ENCODE results near the gene RAB1A.
"Not testable (repeated sequence)": the region's sequence is repeated elsewhere in the genome, so short reads cannot be mapped to it uniquely, and the experiment has no call there.

RAB1A gene

GRCh38 chr2:65134158-65134557, 4.3 kb upstream of the RAB1A start:
- no peak for DNase-seq

- no peak for DNase-seq
Observed at GRCh38 chr2:65133626-65134025, 3.7 kb upstream of the RAB1A start.

- not testable (repeated sequence) for DNase-seq
Observed at GRCh38 chr2:65132930-65133329, 3.0 kb upstream of the RAB1A start.

- DNase-seq, result no peak
Observed at GRCh38 chr2:65130664-65131175, 814 bp upstream of the RAB1A start.

- DNase-seq, result no peak
Observed at GRCh38 chr2:65129286-65129825, 550 bp downstream of the RAB1A start.

- no peak for DNase-seq
Observed at GRCh38 chr2:65128297-65129190, 1.4 kb downstream of the RAB1A start.

GRCh38 chr2:65125457-65125856, 4.4 kb downstream of the RAB1A start:
- DNase-seq, result not testable (repeated sequence)

- DNase-seq, result no peak
Observed at GRCh38 chr2:65122313-65122712, 7.6 kb downstream of the RAB1A start.

GRCh38 chr2:65120990-65121693, 8.8 kb downstream of the RAB1A start:
- DNase-seq, result no peak

GRCh38 chr2:65116645-65117044, 13.3 kb downstream of the RAB1A start:
- no peak for DNase-seq

- DNase-seq, result no peak
Observed at GRCh38 chr2:65114921-65115320, 15.0 kb downstream of the RAB1A start.

GRCh38 chr2:65113816-65114215, 16.1 kb downstream of the RAB1A start:
- no peak for DNase-seq

- DNase-seq, result no peak
Observed at GRCh38 chr2:65113229-65113628, 16.7 kb downstream of the RAB1A start.

GRCh38 chr2:65112633-65113032, 17.3 kb downstream of the RAB1A start:
- no peak for DNase-seq

GRCh38 chr2:65108780-65109179, 21.1 kb downstream of the RAB1A start:
- no peak for DNase-seq

GRCh38 chr2:65107530-65107929, 22.4 kb downstream of the RAB1A start:
- DNase-seq, result no peak

GRCh38 chr2:65103013-65103715, 26.7 kb downstream of the RAB1A start:
- no peak for DNase-seq

GRCh38 chr2:65101071-65101470, 28.8 kb downstream of the RAB1A start:
- no peak for DNase-seq

GRCh38 chr2:65098741-65099140, 31.2 kb downstream of the RAB1A start:
- DNase-seq, result no peak

GRCh38 chr2:65097844-65098243, 32.1 kb downstream of the RAB1A start:
- no peak for DNase-seq

- DNase-seq, result no peak
Observed at GRCh38 chr2:65096948-65097347, 33.0 kb downstream of the RAB1A start.

GRCh38 chr2:65093211-65093610, 36.7 kb downstream of the RAB1A start:
- DNase-seq, result no peak

GRCh38 chr2:65092791-65093190, 37.1 kb downstream of the RAB1A start:
- no peak for DNase-seq

Data from NCI-H187 treated with DMSO at 0.1 percent for 48 hours (cell line).